ENCODE data around the gene RGL1. TPM values are rescaled to one million over a fixed set of nuclear protein-coding genes. Genes with fewer than 3 reads are reported as not detected.

Gene RGL1
- total RNA-seq, 1 donor from 2014 or later = 5.4 TPM

GRCh38 chr1:183859831-183860230 lies 54.9 kb downstream of the RGL1 start:
- no peak for DNase-seq (ENCODE audit: low read depth)

- no peak for DNase-seq (ENCODE audit: low read depth)
These were observed 58.0 kb downstream of the RGL1 start for GRCh38 chr1:183862967-183863366.

DNA sequence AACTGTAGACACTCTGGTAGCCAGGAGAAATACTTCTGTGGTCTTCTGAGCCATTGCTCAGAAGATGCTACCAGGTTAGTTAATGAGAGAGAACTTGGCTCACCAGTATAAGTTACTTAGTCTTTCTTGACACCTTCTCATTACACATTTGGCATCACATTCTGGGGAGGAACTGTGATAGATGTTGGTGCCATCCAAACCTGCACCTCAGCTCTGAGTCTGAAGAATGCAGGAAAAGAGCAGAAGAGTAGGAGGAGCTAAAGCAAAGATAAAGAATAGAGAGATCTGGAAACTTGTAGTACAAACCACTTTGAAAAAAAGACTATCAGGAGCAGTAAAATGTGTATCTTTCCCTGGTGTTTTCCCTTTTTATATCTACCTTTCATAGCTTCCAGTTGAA lies 58.9 kb downstream of the RGL1 start:
- DNase-seq (ENCODE audit: low read depth) = no peak

DNA sequence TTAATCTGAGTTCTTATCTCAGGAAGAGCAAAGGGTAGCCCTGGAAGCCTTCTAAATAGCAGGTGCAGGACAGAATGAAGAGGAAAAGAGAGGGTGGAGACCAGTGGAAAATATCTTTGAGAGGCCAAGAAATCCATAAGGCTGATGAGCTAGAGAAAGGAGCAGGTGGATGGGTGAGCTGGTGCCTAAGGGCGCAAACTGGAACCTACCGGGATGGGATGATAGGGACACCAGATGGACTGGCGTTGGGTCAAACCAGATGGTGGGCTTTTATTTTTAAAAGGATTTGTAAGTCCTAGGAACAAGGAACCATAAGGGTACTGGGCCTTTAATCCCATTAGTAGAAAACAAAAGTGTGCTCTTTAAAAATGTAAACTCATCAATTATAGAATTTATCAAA lies 59.7 kb downstream of the RGL1 start:
- no peak for DNase-seq (ENCODE audit: low read depth)

DNA sequence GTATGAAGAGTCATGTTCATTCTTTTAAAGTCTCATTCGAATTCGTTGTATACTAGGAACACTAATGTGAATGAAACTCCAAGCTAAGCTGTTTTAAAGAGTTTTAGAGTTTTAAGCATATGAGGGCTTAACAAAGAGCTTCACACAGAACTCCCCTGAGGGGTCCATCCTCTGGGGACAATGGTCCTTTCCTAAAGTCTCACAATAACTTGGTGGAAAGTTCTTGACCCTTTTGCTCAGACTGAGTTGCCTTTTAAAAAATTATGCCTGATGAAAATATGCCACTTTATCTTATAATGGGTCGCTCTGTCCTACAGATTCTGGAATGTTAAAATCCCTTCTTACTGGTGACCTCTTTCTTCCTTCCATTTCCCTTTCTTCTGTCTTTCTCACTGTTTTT lies 64.3 kb downstream of the RGL1 start:
- no peak for DNase-seq (ENCODE audit: low read depth)

- no peak for DNase-seq (ENCODE audit: low read depth)
These were observed 64.7 kb downstream of the RGL1 start for GRCh38 chr1:183869664-183870063.

DNA sequence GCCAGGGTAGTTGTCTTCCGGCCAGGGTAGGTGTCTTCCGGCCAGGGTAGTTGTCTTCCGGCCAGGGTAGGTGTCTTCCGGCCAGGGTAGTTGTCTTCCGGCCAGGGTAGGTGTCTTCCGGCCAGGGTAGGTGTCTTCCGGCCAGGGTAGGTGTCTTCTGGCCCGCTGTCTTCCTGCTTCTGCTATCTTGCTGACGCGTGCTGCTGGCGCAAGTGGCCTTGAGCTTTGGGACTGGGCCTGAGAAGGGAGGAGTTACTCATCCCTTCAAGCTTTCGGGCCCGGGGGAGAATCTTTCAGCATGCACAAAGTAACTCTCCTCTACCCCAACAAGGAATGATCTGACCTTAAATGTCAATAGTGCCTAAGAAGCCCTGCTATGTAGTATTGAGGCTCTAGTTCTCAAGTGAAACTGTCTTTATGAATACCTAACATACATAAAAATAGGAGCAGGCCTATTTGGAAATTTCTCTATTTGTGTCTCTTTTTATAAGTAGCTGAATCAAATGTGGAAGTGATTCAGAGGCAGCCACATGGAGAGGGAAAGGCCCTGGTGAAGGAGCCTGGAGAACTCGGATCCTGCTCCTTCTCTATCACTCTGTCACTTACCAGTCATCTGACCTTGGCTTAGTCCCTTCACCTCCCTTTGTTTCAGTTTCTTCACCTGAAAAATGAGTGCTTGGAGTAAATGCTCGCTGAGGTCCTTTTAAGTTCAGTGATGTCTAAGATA lies 65.6 kb downstream of the RGL1 start:
- DNase-seq (ENCODE audit: low read depth) = no peak

GRCh38 chr1:183871142-183871541 lies 66.2 kb downstream of the RGL1 start:
- DNase-seq (ENCODE audit: low read depth) = peak; percentile 68

- no peak for DNase-seq (ENCODE audit: low read depth)
These were observed 66.7 kb downstream of the RGL1 start for GRCh38 chr1:183871601-183872000.

DNA sequence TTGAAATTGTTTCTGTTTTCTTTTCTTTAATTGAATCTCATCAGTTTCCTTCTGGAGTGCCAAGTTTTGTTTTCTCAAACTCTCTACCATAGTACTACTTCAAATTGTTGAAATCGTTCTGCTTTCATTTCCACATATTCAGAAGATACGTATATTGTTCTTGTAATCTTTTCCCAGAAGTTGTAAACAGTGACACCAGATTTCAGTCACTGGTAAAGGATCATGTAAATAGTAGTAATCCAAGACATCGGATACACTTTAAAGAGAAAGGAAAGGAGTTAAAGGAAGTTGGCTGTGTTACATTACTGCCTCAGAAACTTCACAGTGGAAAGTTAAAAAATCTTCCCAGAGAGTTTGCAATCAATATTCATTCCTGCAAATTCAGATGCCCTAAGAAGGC lies 67.5 kb downstream of the RGL1 start:
- no peak for DNase-seq (ENCODE audit: low read depth)

- peak; percentile 36 for DNase-seq (ENCODE audit: low read depth)
These were observed 68.7 kb downstream of the RGL1 start for GRCh38 chr1:183873642-183874041.

GRCh38 chr1:183876309-183876708 lies 71.4 kb downstream of the RGL1 start:
- no peak for DNase-seq (ENCODE audit: low read depth)

GRCh38 chr1:183877053-183877720 lies 72.3 kb downstream of the RGL1 start:
- peak; percentile 44 for DNase-seq (ENCODE audit: low read depth)

DNA sequence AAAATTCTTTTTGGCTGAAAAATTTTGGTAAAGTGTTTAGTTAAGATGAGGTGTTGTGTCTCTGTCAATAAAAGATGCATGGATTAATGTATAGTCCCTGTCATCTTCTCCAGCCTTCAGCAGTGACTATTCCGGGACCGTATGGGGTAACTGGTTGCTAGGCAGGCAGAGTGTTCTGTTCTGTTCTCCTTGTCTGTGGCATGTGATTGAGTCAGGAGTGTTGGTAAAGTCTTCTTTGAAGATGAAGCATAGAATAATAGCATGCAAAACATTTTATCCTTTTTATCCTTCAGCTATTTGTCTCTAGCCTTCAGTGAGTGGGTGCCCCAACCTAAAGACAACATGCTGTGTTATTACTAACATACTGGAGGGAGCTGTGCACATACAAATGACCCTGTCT lies 74.6 kb downstream of the RGL1 start:
- no peak for DNase-seq (ENCODE audit: low read depth)

DNA sequence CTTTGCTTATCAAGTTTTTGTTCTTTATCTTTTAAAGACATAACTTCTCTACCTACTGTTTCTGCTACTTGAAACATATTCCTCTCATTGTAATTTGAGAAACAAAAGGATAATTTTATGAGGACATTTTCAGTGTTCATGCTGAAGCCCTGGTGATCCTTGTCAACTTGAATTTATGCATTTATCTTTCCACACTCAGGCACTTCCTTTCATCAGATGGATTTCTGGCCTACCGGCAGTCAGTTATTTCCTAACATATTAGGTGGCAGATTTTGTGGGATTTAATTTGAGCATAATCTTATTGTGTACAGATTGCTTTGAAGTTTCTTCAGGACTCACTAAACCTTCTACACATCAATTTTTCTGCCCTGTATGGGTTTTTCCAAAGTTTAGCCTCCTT lies 75.0 kb downstream of the RGL1 start:
- no peak for DNase-seq (ENCODE audit: low read depth)

- DNase-seq (ENCODE audit: low read depth) = no peak
These were observed 75.8 kb downstream of the RGL1 start for GRCh38 chr1:183880531-183881243.

DNA sequence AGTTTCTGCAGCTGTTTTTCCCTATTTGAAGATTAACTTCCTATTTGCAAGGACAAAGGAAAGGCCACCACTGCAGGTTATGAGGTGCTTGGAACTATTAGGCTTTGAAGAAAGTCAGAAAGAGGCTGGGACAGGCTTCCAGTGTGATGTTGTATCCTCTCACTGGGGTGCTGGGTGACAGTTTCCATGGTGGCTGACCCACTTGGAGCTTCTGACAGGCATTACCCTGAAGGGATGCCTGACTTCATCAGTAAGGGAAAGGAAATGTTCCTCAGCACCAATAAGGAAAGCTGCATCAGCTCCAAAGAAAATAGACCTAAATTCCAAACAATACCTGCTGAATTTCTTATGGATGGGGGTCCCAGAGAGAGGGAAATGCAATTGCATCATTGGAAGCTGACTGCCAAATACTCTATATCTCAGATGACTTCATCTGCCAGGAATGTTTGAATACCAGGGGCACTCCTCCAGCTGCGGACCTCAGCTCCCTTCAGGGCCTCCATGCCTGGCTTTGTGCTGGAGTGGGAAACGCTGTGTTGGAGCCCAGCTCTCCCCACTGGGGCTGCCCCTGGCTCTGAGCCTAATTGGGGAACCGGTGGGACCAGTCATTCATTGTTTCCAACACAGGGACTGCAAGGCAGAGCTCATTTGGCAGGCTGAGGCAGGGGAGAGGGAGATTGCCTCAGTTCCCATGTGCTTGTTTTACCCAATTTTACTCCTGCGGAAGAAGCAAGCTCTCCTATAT lies 76.6 kb downstream of the RGL1 start:
- peak; percentile 67 for DNase-seq (ENCODE audit: low read depth)

DNA sequence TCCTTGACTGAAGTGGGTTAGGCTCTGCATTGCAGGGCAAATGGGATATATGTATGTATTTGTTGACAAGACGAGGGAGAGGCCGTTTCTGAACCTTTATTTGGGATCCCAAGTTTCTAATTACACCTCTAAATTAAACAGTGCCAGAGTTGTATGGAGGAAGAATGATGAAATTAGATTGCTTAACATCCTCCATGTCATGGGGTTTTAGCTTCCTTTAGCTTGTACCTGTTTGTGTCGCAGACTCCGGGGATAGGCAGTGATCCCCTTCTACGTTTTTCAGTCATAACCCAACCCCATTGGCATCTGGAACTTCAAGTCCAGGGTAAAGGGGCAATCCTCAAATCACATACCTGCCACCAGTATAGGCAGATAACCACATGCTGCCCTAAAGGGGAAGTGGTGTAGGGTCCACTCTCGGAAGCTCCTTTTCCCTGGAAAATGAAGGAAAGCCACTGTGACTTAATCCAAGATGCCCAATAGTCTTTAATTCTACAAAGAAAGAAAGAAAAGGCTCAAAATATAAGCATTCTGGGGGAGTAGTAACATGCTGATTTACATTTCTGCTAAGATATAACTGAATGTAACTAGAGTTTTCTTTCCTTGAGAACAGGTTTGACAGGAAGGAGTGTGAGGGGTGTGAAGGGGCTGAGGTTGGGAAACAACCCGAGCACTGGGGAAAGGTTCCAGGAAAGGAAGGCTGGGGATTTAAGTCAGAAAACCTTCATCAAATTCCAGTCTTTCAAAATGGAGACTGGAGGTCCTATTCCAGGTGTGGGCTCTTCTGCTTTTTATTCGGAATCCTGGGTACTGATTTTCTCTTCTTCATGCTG lies 77.6 kb downstream of the RGL1 start:
- no peak for DNase-seq (ENCODE audit: low read depth)

GRCh38 chr1:183883623-183884022 lies 78.7 kb downstream of the RGL1 start:
- DNase-seq (ENCODE audit: low read depth) = no peak

GRCh38 chr1:183884526-183884925 lies 79.6 kb downstream of the RGL1 start:
- no peak for DNase-seq (ENCODE audit: low read depth)
